Esophagus muscularis mucosa (tissue), 3 donors: Measurements from ENCODE around the gene MBNL1.

ENCODE experiments used
- POLR2A ChIP-seq: fragments of 450-650 bp; IDR thresholded peaks from one replicate; pipeline ENCODE4 v1.6.1; 2017; ENCODE audit warnings: antibody characterized with exemption, moderate library complexity, mild to moderate bottlenecking, low read depth
- TF ChIP-seq, protein P1 (sequence below), 3 experiments: fragments of 200-600 bp in 2 of 3; fragments of 450-650 bp in 1 of 3; sonication (generic) in 2 of 3; IDR thresholded peaks; one replicate each; pipeline ENCODE4 v1.5.1; 2017 to 2019; ENCODE audit warnings: antibody characterized with exemption in 3 of 3, mild to moderate bottlenecking in 2 of 3, moderate library complexity in 1 of 3

DNA sequence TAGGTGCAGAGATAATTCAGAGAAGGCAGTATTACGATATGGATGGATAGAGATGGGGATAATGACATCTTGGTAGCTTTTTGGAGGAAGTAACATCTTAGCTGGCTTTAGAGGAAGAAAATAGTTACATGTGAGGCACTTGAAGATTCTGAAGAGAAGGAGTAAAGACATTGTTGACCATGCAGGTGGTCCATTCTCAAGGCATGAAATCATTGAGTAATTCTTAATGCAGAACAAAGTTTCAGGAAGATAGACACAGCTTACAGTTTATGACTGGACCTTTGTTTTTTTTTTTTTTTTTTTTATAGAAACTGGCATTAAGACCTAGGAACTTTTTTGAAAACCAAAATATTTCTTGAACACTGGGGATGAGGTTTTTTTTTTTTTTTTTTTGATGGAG is 28.2 kb downstream of the MBNL1 start:
- TF ChIP-seq, protein P1, sequence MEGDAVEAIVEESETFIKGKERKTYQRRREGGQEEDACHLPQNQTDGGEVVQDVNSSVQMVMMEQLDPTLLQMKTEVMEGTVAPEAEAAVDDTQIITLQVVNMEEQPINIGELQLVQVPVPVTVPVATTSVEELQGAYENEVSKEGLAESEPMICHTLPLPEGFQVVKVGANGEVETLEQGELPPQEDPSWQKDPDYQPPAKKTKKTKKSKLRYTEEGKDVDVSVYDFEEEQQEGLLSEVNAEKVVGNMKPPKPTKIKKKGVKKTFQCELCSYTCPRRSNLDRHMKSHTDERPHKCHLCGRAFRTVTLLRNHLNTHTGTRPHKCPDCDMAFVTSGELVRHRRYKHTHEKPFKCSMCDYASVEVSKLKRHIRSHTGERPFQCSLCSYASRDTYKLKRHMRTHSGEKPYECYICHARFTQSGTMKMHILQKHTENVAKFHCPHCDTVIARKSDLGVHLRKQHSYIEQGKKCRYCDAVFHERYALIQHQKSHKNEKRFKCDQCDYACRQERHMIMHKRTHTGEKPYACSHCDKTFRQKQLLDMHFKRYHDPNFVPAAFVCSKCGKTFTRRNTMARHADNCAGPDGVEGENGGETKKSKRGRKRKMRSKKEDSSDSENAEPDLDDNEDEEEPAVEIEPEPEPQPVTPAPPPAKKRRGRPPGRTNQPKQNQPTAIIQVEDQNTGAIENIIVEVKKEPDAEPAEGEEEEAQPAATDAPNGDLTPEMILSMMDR (IDR thresholded peaks at IDR 0.05) = no peak
- no peak for TF ChIP-seq POLR2A
